ENCODE data around the gene CPNE7. TPM values are rescaled to one million over a fixed set of nuclear protein-coding genes. Genes with fewer than 3 reads are reported as not detected.

The CPNE7 gene
- total RNA-seq, 4 donors from 2014 or later = 0.44 to 1.1 TPM; not detected in 2

DNA sequence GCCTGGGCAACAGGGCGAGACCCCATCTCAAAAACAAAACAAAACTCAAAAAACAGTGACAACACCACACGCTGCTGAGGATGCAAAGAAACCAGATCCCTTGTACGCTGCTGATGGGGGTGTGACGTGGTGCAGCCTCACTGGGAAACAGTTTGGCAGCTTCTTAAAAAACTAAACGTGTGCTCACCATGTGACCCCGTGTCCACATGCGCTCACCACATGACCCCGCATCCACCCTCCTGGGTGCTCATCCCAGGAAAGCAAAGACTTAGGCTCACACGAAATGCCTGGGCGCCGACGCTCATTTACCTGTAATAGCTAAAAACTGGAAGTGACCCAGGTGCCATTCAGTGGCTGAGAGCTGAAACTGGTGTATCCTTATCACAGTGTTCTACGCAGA, 35.0 kb upstream of the CPNE7 start:
- no peak for TF ChIP-seq POLR2A (IDR thresholded peaks at IDR 0.05)
- TF ChIP-seq, protein P1, sequence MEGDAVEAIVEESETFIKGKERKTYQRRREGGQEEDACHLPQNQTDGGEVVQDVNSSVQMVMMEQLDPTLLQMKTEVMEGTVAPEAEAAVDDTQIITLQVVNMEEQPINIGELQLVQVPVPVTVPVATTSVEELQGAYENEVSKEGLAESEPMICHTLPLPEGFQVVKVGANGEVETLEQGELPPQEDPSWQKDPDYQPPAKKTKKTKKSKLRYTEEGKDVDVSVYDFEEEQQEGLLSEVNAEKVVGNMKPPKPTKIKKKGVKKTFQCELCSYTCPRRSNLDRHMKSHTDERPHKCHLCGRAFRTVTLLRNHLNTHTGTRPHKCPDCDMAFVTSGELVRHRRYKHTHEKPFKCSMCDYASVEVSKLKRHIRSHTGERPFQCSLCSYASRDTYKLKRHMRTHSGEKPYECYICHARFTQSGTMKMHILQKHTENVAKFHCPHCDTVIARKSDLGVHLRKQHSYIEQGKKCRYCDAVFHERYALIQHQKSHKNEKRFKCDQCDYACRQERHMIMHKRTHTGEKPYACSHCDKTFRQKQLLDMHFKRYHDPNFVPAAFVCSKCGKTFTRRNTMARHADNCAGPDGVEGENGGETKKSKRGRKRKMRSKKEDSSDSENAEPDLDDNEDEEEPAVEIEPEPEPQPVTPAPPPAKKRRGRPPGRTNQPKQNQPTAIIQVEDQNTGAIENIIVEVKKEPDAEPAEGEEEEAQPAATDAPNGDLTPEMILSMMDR (IDR thresholded peaks at IDR 0.05) = no peak
- Histone ChIP-seq H3K27me3 (no peaks in the 10 kb centered on the region), H3K9me3 (no peaks in the 10 kb centered on the region), H3K4me1 (no peaks in the 10 kb centered on the region), H3K27ac (no peak overlapping the region), H3K4me3 (replicated peaks in 1 of 3) (no peak overlapping the region), H3K36me3 (peaks cover 32 to 40% of the 10 kb centered on the region in 2 donors)
- intact Hi-C loops (cut with DNase I) = no loop called here
- DNase-seq = no peak
- 87 to 96% methylated on average over 13 of the region's 13 CpGs for WGBS, 2 donors

DNA sequence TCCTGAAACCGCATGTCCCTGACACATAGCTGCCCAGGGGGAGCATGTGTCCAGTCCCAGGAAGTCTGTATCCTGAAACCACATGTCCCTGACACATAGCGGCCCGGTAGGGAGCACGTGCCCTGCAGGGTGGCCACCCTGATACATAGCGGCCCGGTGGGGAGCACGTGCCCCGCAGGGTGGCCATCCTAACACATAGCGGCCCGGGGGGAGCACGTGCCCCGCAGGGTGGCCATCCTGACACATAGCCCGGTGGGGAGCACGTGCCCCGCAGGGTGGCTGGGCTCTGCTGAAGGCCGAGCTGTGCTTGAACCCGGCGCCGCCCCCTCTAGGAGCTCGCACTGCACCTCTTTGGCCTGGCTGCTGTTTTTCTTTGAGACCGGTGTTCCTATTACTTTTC, 33.8 kb upstream of the CPNE7 start:
- no peak for DNase-seq
- no peak for TF ChIP-seq POLR2A (IDR thresholded peaks at IDR 0.05)
- TF ChIP-seq, protein P1 (IDR thresholded peaks at IDR 0.05) = no peak
- Histone ChIP-seq H3K4me1 (no peaks in the 10 kb centered on the region), H3K27ac (no peak overlapping the region), H3K36me3 (peaks cover 39 to 48% of the 10 kb centered on the region in 2 donors), H3K27me3 (no peaks in the 10 kb centered on the region), H3K9me3 (no peaks in the 10 kb centered on the region), H3K4me3 (replicated peaks in 1 of 3) (no peak overlapping the region)
- WGBS, 2 donors = 93% methylated on average over 19 of the region's 21 CpGs
- intact Hi-C loops (cut with DNase I) = no loop called here

DNA sequence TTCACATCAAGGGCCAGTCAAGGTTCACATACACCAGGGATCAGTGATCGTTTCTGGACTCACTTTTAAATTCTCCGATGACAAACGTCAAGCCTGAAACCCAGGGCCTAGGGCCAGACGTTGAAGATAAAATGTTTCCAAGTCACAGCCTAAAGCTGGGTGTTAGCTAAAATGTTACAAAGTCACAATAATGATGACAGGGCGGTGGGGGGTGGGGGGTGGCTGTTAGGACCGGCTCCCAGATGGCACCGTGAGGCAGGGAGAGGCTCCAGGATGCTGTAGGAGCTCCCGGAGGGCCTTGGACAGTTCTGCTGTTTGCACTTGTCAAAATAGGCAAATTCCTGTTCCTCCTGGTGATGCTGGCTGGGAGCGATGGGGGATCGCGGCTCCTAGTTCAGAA, 31.4 kb upstream of the CPNE7 start:
- H3K27me3 ChIP-seq = no peaks in the 10 kb centered on the region
- intact Hi-C loops (cut with DNase I) = no loop called here
- TF ChIP-seq POLR2A (IDR thresholded peaks at IDR 0.05) = no peak
- TF ChIP-seq, protein P1 (IDR thresholded peaks at IDR 0.05) = no peak
- H3K4me1 ChIP-seq = no peaks in the 10 kb centered on the region
- H3K9me3 ChIP-seq = no peaks in the 10 kb centered on the region
- 90 to 93% methylated on average over 11 of the region's 11 CpGs for WGBS, 2 donors
- H3K4me3 ChIP-seq (replicated peaks in 1 of 3) = no peak overlapping the region
- H3K36me3 ChIP-seq = peaks cover 44 to 48% of the 10 kb centered on the region in 2 donors
- DNase-seq = no peak
- no peak overlapping the region for H3K27ac ChIP-seq

DNA sequence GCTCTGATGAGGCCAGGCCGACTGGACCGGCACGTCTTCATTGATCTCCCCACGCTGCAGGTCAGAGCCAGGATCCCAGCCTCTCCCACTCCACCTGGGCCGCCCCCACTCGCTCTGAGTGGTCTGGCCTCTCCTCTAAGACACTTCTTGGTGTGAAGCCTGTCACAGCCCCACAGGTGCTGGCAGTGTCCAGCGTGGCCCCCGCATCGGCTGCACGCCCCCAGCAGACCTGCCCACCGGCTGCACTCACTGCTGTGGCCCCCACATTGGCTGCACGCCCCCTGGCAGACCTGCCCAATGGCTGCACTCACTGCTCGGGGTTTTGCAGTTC, 30.9 kb upstream of the CPNE7 start:
- Histone ChIP-seq H3K27ac (no peak overlapping the region), H3K4me3 (replicated peaks in 1 of 3) (no peak overlapping the region), H3K9me3 (no peaks in the 10 kb centered on the region), H3K36me3 (peaks cover 49 to 52% of the 10 kb centered on the region in 2 donors), H3K27me3 (no peaks in the 10 kb centered on the region), H3K4me1 (no peaks in the 10 kb centered on the region)
- TF ChIP-seq, protein P1 (IDR thresholded peaks at IDR 0.05) = no peak
- no peak for TF ChIP-seq POLR2A (IDR thresholded peaks at IDR 0.05)
- no peak for DNase-seq
- WGBS, 2 donors = 94 to 95% methylated on average over 13 of the region's 13 CpGs
- intact Hi-C loops (cut with DNase I) = no loop called here

DNA sequence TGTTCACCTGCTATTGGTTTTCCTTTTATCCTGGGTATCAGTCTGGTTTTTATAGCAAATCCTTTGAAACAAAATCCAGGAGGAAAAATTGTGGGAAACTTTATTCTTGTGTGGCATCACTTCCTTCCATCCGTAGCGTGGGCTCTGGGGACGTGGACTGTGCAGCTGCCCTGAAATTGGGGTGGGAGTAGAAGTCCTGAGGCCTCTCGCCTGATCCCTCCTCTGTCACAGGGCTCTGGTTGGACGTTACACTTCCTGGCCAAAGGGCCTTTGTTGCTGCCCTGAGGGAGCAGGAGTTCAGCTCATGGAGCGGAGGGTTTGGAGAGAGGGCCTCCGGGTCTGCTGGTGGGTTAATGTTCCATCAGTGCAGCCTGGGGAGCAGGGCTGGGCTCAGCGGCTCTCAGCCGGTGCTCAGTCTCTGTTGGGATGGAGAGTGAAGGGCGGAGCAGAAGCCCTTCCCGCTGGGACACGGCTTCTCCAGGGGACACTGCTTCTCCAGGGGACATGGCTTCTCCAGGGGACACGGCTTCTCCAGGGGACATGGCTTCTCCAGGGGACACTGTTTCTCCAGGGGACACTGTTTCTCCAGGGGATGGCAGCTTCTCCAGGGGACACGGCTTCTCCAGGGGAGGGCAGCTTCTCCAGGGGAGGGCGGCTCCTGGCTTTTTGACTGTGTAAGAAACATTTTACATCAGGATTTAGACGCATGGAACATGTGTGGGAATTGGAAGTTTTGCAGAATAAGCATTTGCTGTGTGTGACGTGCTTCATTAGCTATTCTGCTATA, 30.3 kb upstream of the CPNE7 start:
- intact Hi-C loops (cut with DNase I) = no loop called here
- Histone ChIP-seq H3K9me3 (no peaks in the 10 kb centered on the region), H3K27me3 (no peaks in the 10 kb centered on the region), H3K27ac (no peak overlapping the region), H3K4me3 (replicated peaks in 1 of 3) (no peak overlapping the region), H3K4me1 (no peaks in the 10 kb centered on the region), H3K36me3 (peaks cover 50 to 52% of the 10 kb centered on the region in 2 donors)
- TF ChIP-seq, protein P1 (IDR thresholded peaks at IDR 0.05) = no peak
- TF ChIP-seq POLR2A (IDR thresholded peaks at IDR 0.05) = no peak
- no peak for DNase-seq
- 93% methylated on average over 17 of the region's 17 CpGs for WGBS, 2 donors
